Neural cell (in vitro differentiated cells): ENCODE results near the gene SAMD4B. TPM values are rescaled to one million over a fixed set of nuclear protein-coding genes. Genes with fewer than 3 reads are reported as not detected.

Source experiments
- H2AFZ ChIP-seq: fragments of 200-600, 300-800 bp; sonication (generic), shearing (Covaris generic); 2 replicates; pipeline ENCODE4 v1.6.0; 2014; ENCODE audit warnings: low read depth, mild to moderate bottlenecking, antibody characterized with exemption, low read length, moderate library complexity
- H3F3A ChIP-seq: fragments of 200-600 bp; shearing (Covaris generic); 2 replicates; pipeline ENCODE4 v1.6.1; 2016; ENCODE audit warnings: mild to moderate bottlenecking, moderate library complexity, mixed read lengths, antibody characterized with exemption, low read length; ENCODE audit not compliant: insufficient read depth, poor library complexity, severe bottlenecking
- H3K27ac ChIP-seq: fragments of 200-600, 300-800 bp; sonication (generic), shearing (Covaris generic); 2 replicates; pipeline ENCODE4 v1.5.1; 2014; ENCODE audit warnings: mild to moderate bottlenecking, low read length, moderate library complexity
- H3K27me3 ChIP-seq: fragments of 300-800, 200-600 bp; sonication (generic), shearing (Covaris generic); 2 replicates; pipeline ENCODE4 v1.6.0; 2014; ENCODE audit warnings: mild to moderate bottlenecking, low read depth, low read length, moderate library complexity; ENCODE audit not compliant: insufficient read depth
- H3K36me3 ChIP-seq: fragments of 300-800, 200-600 bp; sonication (generic), shearing (Covaris generic); 2 replicates; pipeline ENCODE4 v1.5.1; 2014; ENCODE audit warnings: mild to moderate bottlenecking, antibody characterized with exemption, low read length, moderate library complexity; ENCODE audit not compliant: insufficient read depth
- H3K4me2 ChIP-seq: fragments of 300-800, 200-600 bp; sonication (generic), shearing (Covaris generic); 2 replicates; pipeline ENCODE4 v1.6.0; 2014; ENCODE audit warnings: mild to moderate bottlenecking, low read length
- H3K4me3 ChIP-seq: fragments of 300-800, 200-600 bp; sonication (generic), shearing (Covaris generic); 2 replicates; pipeline ENCODE4 v1.5.1; 2014; ENCODE audit warnings: mild to moderate bottlenecking, low read length, moderate library complexity
- H3K79me2 ChIP-seq: fragments of 200-600 bp; shearing (Covaris generic); replicated peaks from 2 replicates; pipeline ENCODE4 v1.6.0; 2014; ENCODE audit warnings: mild to moderate bottlenecking, low read length, moderate library complexity; ENCODE audit not compliant: insufficient read depth
- H3K9ac ChIP-seq: fragments of 300-800, 200-600 bp; sonication (generic), shearing (Covaris generic); 2 replicates; pipeline ENCODE4 v1.6.1; 2016; ENCODE audit warnings: mild to moderate bottlenecking, low read length, mixed read lengths
- H3K9me2 ChIP-seq: fragments of 200-600 bp; shearing (Covaris generic); 2 replicates; pipeline ENCODE4 v1.6.1; 2016; ENCODE audit warnings: mild to moderate bottlenecking, low read length, mixed read lengths; ENCODE audit not compliant: insufficient read depth
- H3K9me3 ChIP-seq: fragments of 200-600, 300-800 bp; sonication (generic), shearing (Covaris generic); 2 replicates; pipeline ENCODE4 v1.6.1; 2016; ENCODE audit warnings: mild to moderate bottlenecking, mixed run types, low read length, moderate library complexity, mixed read lengths
- H4K20me1 ChIP-seq: fragments of 200-600 bp; shearing (Covaris generic); 2 replicates; pipeline ENCODE4 v1.6.1; 2016; ENCODE audit warnings: mild to moderate bottlenecking, mixed run types; ENCODE audit not compliant: insufficient read depth
- EP300 ChIP-seq: fragments of 450-650 bp; conservative IDR thresholded peaks from 2 replicates; pipeline ENCODE4 v1.6.1; 2014; ENCODE audit warnings: antibody characterized with exemption, mild to moderate bottlenecking, moderate library complexity; ENCODE audit not compliant: poor library complexity, severe bottlenecking
- EZH2 ChIP-seq: fragments of 200-600, 300-800 bp; shearing (Covaris generic), sonication (generic); IDR thresholded peaks from 2 replicates; pipeline ENCODE4 v1.6.1; 2014; ENCODE audit warnings: antibody characterized with exemption, low read length, borderline replicate concordance, mild to moderate bottlenecking; ENCODE audit not compliant: insufficient read depth, poor library complexity, severe bottlenecking
- MXI1 ChIP-seq: fragments of 450-650 bp; conservative IDR thresholded peaks from 2 replicates; pipeline ENCODE4 v1.6.1; 2014; ENCODE audit warnings: antibody characterized with exemption, mild to moderate bottlenecking; ENCODE audit not compliant: poor library complexity, severe bottlenecking
- POLR2AphosphoS5 ChIP-seq: IDR thresholded peaks from 2 replicates; pipeline ENCODE4 v1.6.1; 2012
- RAD21 ChIP-seq: fragments of 450-650 bp; conservative IDR thresholded peaks from 2 replicates; pipeline ENCODE4 v1.6.1; 2014; ENCODE audit warnings: antibody characterized with exemption, mild to moderate bottlenecking, moderate library complexity
- SMC3 ChIP-seq: fragments of 450-650 bp; conservative IDR thresholded peaks from 2 replicates; pipeline ENCODE4 v1.6.1; 2014; ENCODE audit warnings: antibody characterized with exemption, mild to moderate bottlenecking, moderate library complexity; ENCODE audit not compliant: poor library complexity
- TAF1 ChIP-seq: IDR thresholded peaks from 2 replicates; pipeline ENCODE4 v1.6.1; 2012; ENCODE audit warnings: low read depth
- polyA plus RNA-seq: library from polyadenylated mRNA; depleted of rRNA; stranded (reverse); fragments of >200 nt; gene quantifications from 2 replicates; pipeline ENCODE4 v1.2.3, GENCODE V29; 2014
- TF ChIP-seq, protein P1 (sequence below): IDR thresholded peaks from 2 replicates; pipeline ENCODE4 v1.6.1; 2012; ENCODE audit warnings: borderline replicate concordance
- TF ChIP-seq, protein P2 (sequence below): fragments of 450-650 bp; IDR thresholded peaks from 2 replicates; pipeline ENCODE4 v1.5.1; 2014; ENCODE audit warnings: antibody characterized with exemption, mild to moderate bottlenecking, moderate library complexity; ENCODE audit not compliant: poor library complexity, severe bottlenecking

The SAMD4B gene
- polyA plus RNA-seq, 1 donor from 2014 or later: 19.3 TPM

DNA sequence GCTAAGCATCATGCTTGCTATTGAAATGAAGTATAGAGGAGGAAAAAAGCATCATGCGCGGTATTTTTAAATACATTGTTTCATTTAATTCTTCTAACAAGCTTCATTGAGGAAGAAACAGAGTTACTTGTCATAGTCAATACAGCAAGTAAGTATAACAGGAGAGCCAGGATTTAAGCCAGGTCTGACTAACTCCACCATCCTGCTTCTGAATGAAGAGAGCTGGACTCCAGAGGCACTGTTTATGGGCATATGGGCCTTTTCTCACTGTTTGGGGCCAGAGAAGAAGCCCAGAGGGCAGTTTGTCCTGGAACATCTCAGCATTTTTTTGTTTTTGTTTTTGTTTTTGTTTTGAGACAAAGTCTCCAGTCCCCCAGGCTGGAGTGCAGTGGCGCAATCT is 7.9 kb downstream of the SAMD4B start:
- TF ChIP-seq MXI1 (no peak), POLR2AphosphoS5 (no peak), RAD21 (no peak), SMC3 (no peak)
- TF ChIP-seq, protein P1, sequence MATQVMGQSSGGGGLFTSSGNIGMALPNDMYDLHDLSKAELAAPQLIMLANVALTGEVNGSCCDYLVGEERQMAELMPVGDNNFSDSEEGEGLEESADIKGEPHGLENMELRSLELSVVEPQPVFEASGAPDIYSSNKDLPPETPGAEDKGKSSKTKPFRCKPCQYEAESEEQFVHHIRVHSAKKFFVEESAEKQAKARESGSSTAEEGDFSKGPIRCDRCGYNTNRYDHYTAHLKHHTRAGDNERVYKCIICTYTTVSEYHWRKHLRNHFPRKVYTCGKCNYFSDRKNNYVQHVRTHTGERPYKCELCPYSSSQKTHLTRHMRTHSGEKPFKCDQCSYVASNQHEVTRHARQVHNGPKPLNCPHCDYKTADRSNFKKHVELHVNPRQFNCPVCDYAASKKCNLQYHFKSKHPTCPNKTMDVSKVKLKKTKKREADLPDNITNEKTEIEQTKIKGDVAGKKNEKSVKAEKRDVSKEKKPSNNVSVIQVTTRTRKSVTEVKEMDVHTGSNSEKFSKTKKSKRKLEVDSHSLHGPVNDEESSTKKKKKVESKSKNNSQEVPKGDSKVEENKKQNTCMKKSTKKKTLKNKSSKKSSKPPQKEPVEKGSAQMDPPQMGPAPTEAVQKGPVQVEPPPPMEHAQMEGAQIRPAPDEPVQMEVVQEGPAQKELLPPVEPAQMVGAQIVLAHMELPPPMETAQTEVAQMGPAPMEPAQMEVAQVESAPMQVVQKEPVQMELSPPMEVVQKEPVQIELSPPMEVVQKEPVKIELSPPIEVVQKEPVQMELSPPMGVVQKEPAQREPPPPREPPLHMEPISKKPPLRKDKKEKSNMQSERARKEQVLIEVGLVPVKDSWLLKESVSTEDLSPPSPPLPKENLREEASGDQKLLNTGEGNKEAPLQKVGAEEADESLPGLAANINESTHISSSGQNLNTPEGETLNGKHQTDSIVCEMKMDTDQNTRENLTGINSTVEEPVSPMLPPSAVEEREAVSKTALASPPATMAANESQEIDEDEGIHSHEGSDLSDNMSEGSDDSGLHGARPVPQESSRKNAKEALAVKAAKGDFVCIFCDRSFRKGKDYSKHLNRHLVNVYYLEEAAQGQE: no peak
- H3K4me2 ChIP-seq: no peak overlapping the region
- H3K36me3 ChIP-seq: peaks cover 5% of the 10 kb centered on the region
- no peaks in the 10 kb centered on the region for H3K9me2 ChIP-seq
- no peaks in the 10 kb centered on the region for H4K20me1 ChIP-seq
- peaks cover 30% of the 10 kb centered on the region for H3K79me2 ChIP-seq
- no peaks in the 10 kb centered on the region for H3F3A ChIP-seq
- no peak overlapping the region for H3K9ac ChIP-seq
- H2AFZ ChIP-seq: no peak overlapping the region
- no peak overlapping the region for H3K27ac ChIP-seq
- H3K9me3 ChIP-seq: no peaks in the 10 kb centered on the region
- no peaks in the 10 kb centered on the region for H3K27me3 ChIP-seq
- no peak overlapping the region for H3K4me3 ChIP-seq

DNA sequence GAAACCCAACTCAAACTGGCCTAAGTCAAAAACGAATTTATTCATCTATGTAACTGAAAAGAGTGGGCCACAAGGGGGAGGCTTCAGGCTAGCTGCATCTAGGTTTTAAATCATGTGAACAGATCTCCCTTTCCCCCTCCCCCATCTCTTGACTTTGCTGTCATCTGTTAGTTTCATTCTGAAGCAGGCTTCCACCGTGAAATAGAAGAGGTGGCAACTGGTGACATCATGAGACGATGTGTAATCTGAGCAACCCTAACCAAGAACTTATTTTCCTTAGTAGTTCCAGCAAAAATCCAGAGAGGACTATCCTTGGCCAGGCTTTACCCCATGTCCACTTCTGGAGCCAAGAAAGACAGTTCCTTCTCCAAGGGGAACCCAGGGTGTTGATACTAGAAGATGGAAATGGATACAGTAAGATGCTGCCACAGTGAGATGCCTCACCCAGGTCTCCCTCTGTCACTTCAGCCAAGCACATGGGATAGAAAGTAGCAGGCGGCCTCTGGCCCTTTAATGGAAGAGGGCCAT is 9.4 kb downstream of the SAMD4B start:
- Histone ChIP-seq H3K79me2 (peaks cover 21% of the 10 kb centered on the region), H3K9me3 (no peaks in the 10 kb centered on the region), H3K9ac (no peak overlapping the region), H3K36me3 (peaks cover 5% of the 10 kb centered on the region), H3F3A (no peaks in the 10 kb centered on the region), H3K27me3 (no peaks in the 10 kb centered on the region), H3K4me3 (no peak overlapping the region), H4K20me1 (no peaks in the 10 kb centered on the region), H2AFZ (no peak overlapping the region), H3K9me2 (no peaks in the 10 kb centered on the region), H3K4me2 (no peak overlapping the region), H3K27ac (no peak overlapping the region)
- TF ChIP-seq EZH2: no peak
- TF ChIP-seq, protein P1: no peak
- TF ChIP-seq TAF1: no peak
- TF ChIP-seq, protein P2, sequence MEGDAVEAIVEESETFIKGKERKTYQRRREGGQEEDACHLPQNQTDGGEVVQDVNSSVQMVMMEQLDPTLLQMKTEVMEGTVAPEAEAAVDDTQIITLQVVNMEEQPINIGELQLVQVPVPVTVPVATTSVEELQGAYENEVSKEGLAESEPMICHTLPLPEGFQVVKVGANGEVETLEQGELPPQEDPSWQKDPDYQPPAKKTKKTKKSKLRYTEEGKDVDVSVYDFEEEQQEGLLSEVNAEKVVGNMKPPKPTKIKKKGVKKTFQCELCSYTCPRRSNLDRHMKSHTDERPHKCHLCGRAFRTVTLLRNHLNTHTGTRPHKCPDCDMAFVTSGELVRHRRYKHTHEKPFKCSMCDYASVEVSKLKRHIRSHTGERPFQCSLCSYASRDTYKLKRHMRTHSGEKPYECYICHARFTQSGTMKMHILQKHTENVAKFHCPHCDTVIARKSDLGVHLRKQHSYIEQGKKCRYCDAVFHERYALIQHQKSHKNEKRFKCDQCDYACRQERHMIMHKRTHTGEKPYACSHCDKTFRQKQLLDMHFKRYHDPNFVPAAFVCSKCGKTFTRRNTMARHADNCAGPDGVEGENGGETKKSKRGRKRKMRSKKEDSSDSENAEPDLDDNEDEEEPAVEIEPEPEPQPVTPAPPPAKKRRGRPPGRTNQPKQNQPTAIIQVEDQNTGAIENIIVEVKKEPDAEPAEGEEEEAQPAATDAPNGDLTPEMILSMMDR: no peak
- no peak for TF ChIP-seq RAD21
- TF ChIP-seq POLR2AphosphoS5: no peak
- no peak for TF ChIP-seq MXI1
- no peak for TF ChIP-seq SMC3
- no peak for TF ChIP-seq EP300
